ENCODE measurements around the gene FILIP1L. TPM values are rescaled to one million over a fixed set of nuclear protein-coding genes. Genes with fewer than 3 reads are reported as not detected.

FILIP1L gene
- total and polyA plus RNA-seq, 2 of the 4 experiments (the other 2 are of a cell fraction): 11.5 to 19.9 TPM

GRCh38 chr3:99940350-99940749 lies 174.0 kb downstream of the FILIP1L start:
- Histone ChIP-seq H4K91ac (ENCODE audit: insufficient read depth, low read depth, low read length) (peak overlapping the region; percentile 78), H3K27me3 (ENCODE audit: control insufficient read depth, insufficient read depth, low read length) (no peaks in the 10 kb centered on the region), H3K4me3 (ENCODE audit: insufficient read depth, low read depth, low read length) (no peak overlapping the region), H3K18ac (ENCODE audit: low read depth, low read length) (peak overlapping the region; percentile 93), H3K9ac (ENCODE audit: low read depth, low read length) (no peak overlapping the region), H3K4ac (ENCODE audit: low read depth, low read length) (no peak overlapping the region), H2AFZ (replicated peaks; ENCODE audit: low read length, poor library complexity) (no peak overlapping the region), H3K79me1 (ENCODE audit: low read depth in 1 of 2, low read length in 2 of 2) (peaks cover 0 to 25% of the 10 kb centered on the region in 2 experiments; a peak in 2 of 4 replicates), H2BK15ac (ENCODE audit: low read depth, low read length) (peak overlapping the region; percentile 70; the same call in 2 of the 3 replicates), H3K9me3 (ENCODE audit: control insufficient read depth, insufficient read depth, low read length) (no peaks in the 10 kb centered on the region), H4K20me1 (ENCODE audit: insufficient read depth, low read length) (no peaks in the 10 kb centered on the region), H4K5ac (ENCODE audit: low read depth, low read length) (peak overlapping the region; percentile 91), H3K4me1 (ENCODE audit: control insufficient read depth, insufficient read depth, low read length) (peaks cover 25% of the 10 kb centered on the region), H2BK20ac (ENCODE audit: low read depth, low read length) (peak overlapping the region; percentile 81), H3K56ac (ENCODE audit: extremely low read depth, insufficient read depth, low read length) (no peak overlapping the region), H3K36me3 (ENCODE audit: control insufficient read depth, insufficient read depth, low read length) (no peaks in the 10 kb centered on the region), H3K14ac (replicated peaks; ENCODE audit: low read depth, low read length) (peak overlapping the region; percentile 62), H2AK5ac (ENCODE audit: low read depth, low read length) (peak overlapping the region; percentile 77; the same call in 1 of the 2 replicates), H2BK120ac (ENCODE audit: low read depth, low read length) (peak overlapping the region; percentile 49; the same call in 1 of the 2 replicates), H3K27ac (ENCODE audit: insufficient read depth, low read length) (no peak overlapping the region), H3K9me1 (ENCODE audit: insufficient read depth, low read length) (peaks cover 12% of the 10 kb centered on the region), H4K8ac (ENCODE audit: low read depth in 2 of 2, low read length in 2 of 2) (no peak overlapping the region; a peak in 1 of 4 replicates), H2BK5ac (ENCODE audit: low read depth, low read length, poor library complexity, severe bottlenecking) (no peak overlapping the region), H3K4me2 (ENCODE audit: low read depth, low read length) (no peak overlapping the region), H2AK9ac (replicated peaks; ENCODE audit: low read depth, low read length, poor library complexity) (no peak overlapping the region), H3K23ac (ENCODE audit: low read depth, low read length) (0 out of 2 replicates have a peak overlapping the region, but pooled peaks have one; percentile 56)
- ChIA-PET CTCF (interaction anchor here (1.2 kb wide), 1 partner anchor 314 kb away, joined by 4 read pairs; no protein-coding TSS in a partner anchor), POLR2A (ENCODE audit: unreplicated experiment) (no interaction called here)
- WGBS, 2 experiments (ENCODE audit: extremely low coverage in 2 of 2, insufficient read length in 1 of 2): 100% methylated on average over 1 of the region's 2 CpGs; no CpG with 5 or more reads in 1 of the 2 experiments
- no TSS peak for BruUV-seq (replicated peaks)
- DNase-seq: no peak
- intact Hi-C loops (cut with micrococcal nuclease): no loop called here
- no peak for ATAC-seq (ENCODE audit: low read depth)
- in situ Hi-C loops (cut with MboI; ENCODE audit: low sequenced_read_pairs): no loop called here
- TF ChIP-seq FOS (IDR thresholded peaks at IDR 0.05; ENCODE audit: low read depth, low read length): no peak
- TF ChIP-seq, protein P1, sequence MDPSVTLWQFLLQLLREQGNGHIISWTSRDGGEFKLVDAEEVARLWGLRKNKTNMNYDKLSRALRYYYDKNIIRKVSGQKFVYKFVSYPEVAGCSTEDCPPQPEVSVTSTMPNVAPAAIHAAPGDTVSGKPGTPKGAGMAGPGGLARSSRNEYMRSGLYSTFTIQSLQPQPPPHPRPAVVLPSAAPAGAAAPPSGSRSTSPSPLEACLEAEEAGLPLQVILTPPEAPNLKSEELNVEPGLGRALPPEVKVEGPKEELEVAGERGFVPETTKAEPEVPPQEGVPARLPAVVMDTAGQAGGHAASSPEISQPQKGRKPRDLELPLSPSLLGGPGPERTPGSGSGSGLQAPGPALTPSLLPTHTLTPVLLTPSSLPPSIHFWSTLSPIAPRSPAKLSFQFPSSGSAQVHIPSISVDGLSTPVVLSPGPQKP (IDR thresholded peaks at IDR 0.05; ENCODE audit: borderline replicate concordance, low read depth, low read length): no peak
- TF ChIP-seq CEBPB (IDR thresholded peaks at IDR 0.05; ENCODE audit: low read depth, low read length): no peak
- no peak for TF ChIP-seq MAFK (IDR thresholded peaks at IDR 0.05; ENCODE audit: low read depth, low read length)
- no peak for TF ChIP-seq RCOR1 (IDR thresholded peaks at IDR 0.05; ENCODE audit: insufficient replicate concordance, low read length)
- TF ChIP-seq BHLHE40 (IDR thresholded peaks at IDR 0.05; ENCODE audit: low read depth, low read length): no peak
- no peak for TF ChIP-seq MAZ (IDR thresholded peaks at IDR 0.05; ENCODE audit: borderline replicate concordance, low read depth, low read length)
- TF ChIP-seq, protein P2, sequence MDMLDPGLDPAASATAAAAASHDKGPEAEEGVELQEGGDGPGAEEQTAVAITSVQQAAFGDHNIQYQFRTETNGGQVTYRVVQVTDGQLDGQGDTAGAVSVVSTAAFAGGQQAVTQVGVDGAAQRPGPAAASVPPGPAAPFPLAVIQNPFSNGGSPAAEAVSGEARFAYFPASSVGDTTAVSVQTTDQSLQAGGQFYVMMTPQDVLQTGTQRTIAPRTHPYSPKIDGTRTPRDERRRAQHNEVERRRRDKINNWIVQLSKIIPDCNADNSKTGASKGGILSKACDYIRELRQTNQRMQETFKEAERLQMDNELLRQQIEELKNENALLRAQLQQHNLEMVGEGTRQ (IDR thresholded peaks at IDR 0.05; ENCODE audit: low read depth, low read length): no peak
- no peak for TF ChIP-seq CHD1 (IDR thresholded peaks at IDR 0.05; ENCODE audit: low read depth, low read length)
- no peak for TF ChIP-seq SMC3 (IDR thresholded peaks at IDR 0.05; ENCODE audit: low read depth, low read length)
- TF ChIP-seq RFX5 (IDR thresholded peaks at IDR 0.05; ENCODE audit: low read depth, low read length): no peak
- dilution Hi-C loops (cut with HindIII; ENCODE audit: low sequenced_read_pairs, unreplicated experiment): no loop called here

Measured in IMR-90 (cell line).